GM10248 (cell line): Measurements from ENCODE around the gene ABCD2.

Source experiments
- CTCF ChIA-PET: fragments of 300-600 bp; sonication (Branson Sonifier 250); formaldehyde crosslinking; extraction: SDS; loops from one replicate; lab custom pipeline; 2021; ENCODE audit warnings: antibody characterized with exemption; lab: Yijun Ruan, JAX
- POLR2A ChIA-PET: fragments of 350-650 bp; sonication (Branson Sonifier 250); formaldehyde crosslinking; extraction: SDS; loops from one replicate; lab custom pipeline; 2020; ENCODE audit warnings: antibody characterized with exemption; lab: Yijun Ruan, JAX
- DNase-seq: peaks from one replicate; pipeline ENCODE4 v3.0.0; 2012; ENCODE audit errors: extremely low spot score
- CTCF ChIP-seq: IDR thresholded peaks from 2 replicates; pipeline ENCODE4 v1.5.1; 2012; ENCODE audit warnings: mild to moderate bottlenecking, low read depth; ENCODE audit errors: extremely low read depth, missing control alignments, control extremely low read depth

ABCD2 gene

GRCh38 chr12:39588348-39588747, 31.3 kb downstream of the ABCD2 start:
- no peak for TF ChIP-seq CTCF
- CTCF ChIA-PET: interaction anchor here (1.5 kb wide), 1 partner anchor 270 kb away, joined by 3 read pairs; no protein-coding TSS in a partner anchor
- no peak for DNase-seq
- POLR2A ChIA-PET: no interaction called here

DNA sequence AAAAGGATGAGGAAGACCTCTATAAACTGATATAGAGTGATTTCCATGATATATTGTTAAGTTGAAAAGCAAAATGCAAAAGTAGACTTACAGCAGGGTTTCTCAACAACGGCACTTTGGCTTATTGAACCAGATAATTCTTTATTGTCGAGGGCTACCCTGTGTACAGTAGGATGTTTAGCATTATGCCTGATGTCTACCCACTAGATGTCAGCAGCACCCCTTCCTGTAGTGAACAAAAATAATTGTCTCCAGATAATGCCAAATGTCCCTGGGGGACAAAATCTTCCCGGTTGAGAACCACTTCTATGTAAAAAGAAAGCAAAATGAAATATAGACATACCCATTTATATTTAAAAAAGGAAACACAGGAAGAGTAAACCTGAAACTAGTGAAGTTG, 32.4 kb downstream of the ABCD2 start:
- ChIA-PET POLR2A (no interaction called here), CTCF (interaction anchor here (0.7 to 1.5 kb wide), 4 partner anchors 10 to 269 kb away, joined by 3 read pairs; no protein-coding TSS in a partner anchor)
- no peak for DNase-seq
- TF ChIP-seq CTCF: peak; percentile 44

DNA sequence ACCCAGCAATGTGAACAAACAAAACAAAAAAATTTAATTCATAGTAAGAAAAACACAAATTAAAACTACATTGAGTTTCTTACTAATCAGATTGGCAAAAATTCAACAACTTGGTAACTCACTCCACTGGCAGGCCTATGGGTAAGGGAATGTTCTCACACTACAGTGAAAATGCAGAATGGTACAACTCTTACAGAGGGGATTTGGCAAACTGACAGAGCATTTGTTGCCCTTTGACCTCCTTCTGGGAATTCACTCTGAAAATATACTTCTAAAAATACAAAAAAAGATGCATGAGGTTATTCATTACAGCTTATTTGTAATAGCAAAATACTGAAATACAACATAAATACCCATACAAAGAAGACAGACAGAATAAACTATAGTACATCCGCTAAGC, 32.8 kb downstream of the ABCD2 start:
- ChIA-PET CTCF (interaction anchor here (0.7 to 1.5 kb wide), 3 partner anchors 11 to 269 kb away, joined by 3 read pairs; no protein-coding TSS in a partner anchor), POLR2A (no interaction called here)
- no peak for TF ChIP-seq CTCF
- no peak for DNase-seq

GRCh38 chr12:39581592-39581991, 38.0 kb downstream of the ABCD2 start:
- CTCF ChIA-PET: no interaction called here

GRCh38 chr12:39575498-39575875, 44.1 kb downstream of the ABCD2 start:
- ChIA-PET CTCF (interaction anchor here (1.2 to 2.9 kb wide), 4 partner anchors 9 to 84 kb away, joined by 3 to 11 read pairs (median 4); no protein-coding TSS in a partner anchor), POLR2A (no interaction called here)
- DNase-seq: no peak
- TF ChIP-seq CTCF: no peak

More at GRCh38 chr12:39581592-39581991, 38.0 kb downstream of the ABCD2 start:
- DNase-seq: no peak
- POLR2A ChIA-PET: no interaction called here
- no peak for TF ChIP-seq CTCF

- DNase-seq: no peak
- TF ChIP-seq CTCF: no peak
- POLR2A ChIA-PET: no interaction called here
- CTCF ChIA-PET: interaction anchor here (1.0 to 2.9 kb wide), 4 partner anchors 10 to 253 kb away, joined by 3 to 11 read pairs (median 3); no protein-coding TSS in a partner anchor
These were observed 44.7 kb downstream of the ABCD2 start for GRCh38 chr12:39574785-39575497.
